CD8-positive, alpha-beta memory T cell (primary cell): ENCODE measurements around the gene GTSE1. TPM values are rescaled to one million over a fixed set of nuclear protein-coding genes. Genes with fewer than 3 reads are reported as not detected.
A peak's percentile ranks its signal among the peaks of the same experiment; 100 is the strongest.

Experiments used
- CTCF ChIA-PET: fragments of 350-600 bp; sonication (Branson Sonifier 250); formaldehyde crosslinking; loops from one replicate; lab custom pipeline; 2021; ENCODE audit warnings: antibody characterized with exemption; lab: Charles Lee
- POLR2A ChIA-PET: fragments of 350-600 bp; sonication (Branson Sonifier 250); formaldehyde crosslinking; loops from one replicate; lab custom pipeline; 2021; ENCODE audit warnings: antibody characterized with exemption; lab: Charles Lee
- DNase-seq, 5 donors: peaks; one replicate each; pipeline versions ENCODE4 v3.0.0 to v3.0.0-alpha.2; 2020 to 2022; ENCODE audit warnings: mixed read lengths in 1 of 5
- H3K27ac ChIP-seq: one replicate; pipeline ENCODE4 v1.7.0; 2013; ENCODE audit warnings: low read depth, mild to moderate bottlenecking, low read length, moderate library complexity
- H3K27me3 ChIP-seq: 2 replicates; pipeline ENCODE4 v1.7.0; 2013; ENCODE audit warnings: low read length, mild to moderate bottlenecking; ENCODE audit not compliant: insufficient read depth, poor library complexity, severe bottlenecking
- H3K36me3 ChIP-seq: 2 replicates; pipeline ENCODE4 v1.7.0; 2013; ENCODE audit warnings: mild to moderate bottlenecking, low read length, moderate library complexity; ENCODE audit not compliant: insufficient read depth
- H3K4me1 ChIP-seq: 2 replicates; pipeline ENCODE4 v1.7.0; 2013; ENCODE audit warnings: mild to moderate bottlenecking, low read length, moderate library complexity; ENCODE audit not compliant: insufficient read depth
- H3K4me3 ChIP-seq: 2 replicates; pipeline ENCODE4 v1.7.0; 2013; ENCODE audit warnings: mild to moderate bottlenecking, low read length
- H3K9me3 ChIP-seq: 2 replicates; pipeline ENCODE4 v1.7.0; 2013; ENCODE audit warnings: mild to moderate bottlenecking, low read length
- H3K27ac Mint-ChIP-seq, 8 donors: one replicate each; pipeline ENCODE4 v1.8.0; 2020 to 2021; ENCODE audit warnings: mixed read lengths in 8 of 8, mild to moderate bottlenecking in 6 of 8, inconsistent platforms in 3 of 8, moderate library complexity in 3 of 8
- H3K27me3 Mint-ChIP-seq, 2 donors: one replicate each; pipeline ENCODE4 v1.8.0; 2020 to 2021; ENCODE audit warnings: mixed read lengths in 2 of 2, mild to moderate bottlenecking in 1 of 2, moderate library complexity in 1 of 2
- H3K36me3 Mint-ChIP-seq, 3 donors: one replicate each; pipeline ENCODE4 v1.8.0; 2020 to 2021; ENCODE audit warnings: mixed read lengths in 3 of 3, inconsistent platforms in 1 of 3, mild to moderate bottlenecking in 1 of 3
- H3K4me1 Mint-ChIP-seq, 3 donors: one replicate each; pipeline ENCODE4 v1.8.0; 2020 to 2021; ENCODE audit warnings: mixed read lengths in 3 of 3, inconsistent platforms in 1 of 3, mild to moderate bottlenecking in 1 of 3
- H3K4me3 Mint-ChIP-seq, 7 donors: one replicate each; pipeline ENCODE4 v1.8.0; 2020 to 2021; ENCODE audit warnings: mixed read lengths in 7 of 7, mild to moderate bottlenecking in 6 of 7, moderate library complexity in 4 of 7, inconsistent platforms in 2 of 7
- H3K9me3 Mint-ChIP-seq, 5 donors: one replicate each; pipeline ENCODE4 v1.8.0; 2020 to 2022; ENCODE audit warnings: mixed read lengths in 5 of 5, mild to moderate bottlenecking in 3 of 5, moderate library complexity in 2 of 5, inconsistent platforms in 1 of 5
- polyA plus RNA-seq: library from polyadenylated mRNA; unstranded; fragments of 300-500 nt; fragmentation: Illumina TruSeq; gene quantifications from one replicate; pipeline ENCODE4 v1.2.3, GENCODE V29; 2021
- total RNA-seq, 2 experiments: library from RNA; stranded (reverse); gene quantifications; one replicate each; pipeline ENCODE4 v1.2.3, GENCODE V29; 2021

The GTSE1 gene
- total and polyA plus RNA-seq, 3 experiments from 2014 or later = 0.10 to 30.9 (median 27.4) TPM

DNA sequence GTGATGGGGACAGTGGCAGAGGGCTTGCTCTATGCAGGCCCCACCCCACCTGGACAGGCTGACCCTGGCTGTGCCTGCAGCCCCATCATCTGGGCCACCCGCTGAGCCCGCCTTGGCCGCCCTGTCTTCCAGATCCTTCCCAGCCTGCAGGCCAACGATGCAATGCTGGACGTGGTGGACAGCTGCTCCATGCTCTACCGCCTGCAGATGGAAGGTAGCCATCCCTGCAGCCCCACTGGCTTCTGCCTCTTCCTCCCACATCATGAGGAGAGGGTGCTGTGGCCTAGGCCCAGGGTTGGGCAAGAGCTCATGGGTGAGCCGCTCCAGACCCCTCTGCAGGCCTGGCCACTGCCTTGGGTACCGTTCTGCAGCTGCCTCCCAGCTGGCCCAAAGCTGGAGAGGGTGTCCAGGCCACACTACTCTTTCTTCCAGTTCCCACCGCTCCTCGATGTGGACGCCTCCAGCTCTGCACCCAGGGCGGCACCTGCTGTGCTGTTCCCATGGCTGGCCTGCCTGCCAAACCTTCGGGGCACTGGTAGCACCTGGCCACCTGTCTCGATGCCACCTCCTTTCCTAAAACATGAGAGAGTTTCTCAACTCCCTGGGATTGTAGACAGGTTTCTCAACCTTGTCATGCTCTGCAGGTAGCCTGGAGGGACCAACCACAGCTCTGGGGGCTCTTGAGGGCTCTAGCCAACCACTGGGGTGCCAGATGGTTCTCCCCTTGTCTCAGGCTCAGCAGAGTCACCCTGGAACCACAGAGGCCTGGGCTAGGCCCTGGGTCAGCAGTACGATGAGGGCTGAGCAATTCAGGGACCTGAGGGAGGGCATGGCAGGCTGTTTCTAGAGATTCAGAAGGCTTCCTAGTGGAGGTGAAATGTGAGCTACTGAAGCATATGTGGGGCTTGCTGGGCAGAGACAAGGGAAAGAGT lies 9.5 kb upstream of the GTSE1 start:
- H3K4me1 ChIP-seq = peaks cover 24% of the 10 kb centered on the region
- H3K9me3 Mint-ChIP-seq = peaks cover 0 to under 1% (median 0%) of the 10 kb centered on the region in 5 donors
- POLR2A ChIA-PET = no interaction called here

DNA sequence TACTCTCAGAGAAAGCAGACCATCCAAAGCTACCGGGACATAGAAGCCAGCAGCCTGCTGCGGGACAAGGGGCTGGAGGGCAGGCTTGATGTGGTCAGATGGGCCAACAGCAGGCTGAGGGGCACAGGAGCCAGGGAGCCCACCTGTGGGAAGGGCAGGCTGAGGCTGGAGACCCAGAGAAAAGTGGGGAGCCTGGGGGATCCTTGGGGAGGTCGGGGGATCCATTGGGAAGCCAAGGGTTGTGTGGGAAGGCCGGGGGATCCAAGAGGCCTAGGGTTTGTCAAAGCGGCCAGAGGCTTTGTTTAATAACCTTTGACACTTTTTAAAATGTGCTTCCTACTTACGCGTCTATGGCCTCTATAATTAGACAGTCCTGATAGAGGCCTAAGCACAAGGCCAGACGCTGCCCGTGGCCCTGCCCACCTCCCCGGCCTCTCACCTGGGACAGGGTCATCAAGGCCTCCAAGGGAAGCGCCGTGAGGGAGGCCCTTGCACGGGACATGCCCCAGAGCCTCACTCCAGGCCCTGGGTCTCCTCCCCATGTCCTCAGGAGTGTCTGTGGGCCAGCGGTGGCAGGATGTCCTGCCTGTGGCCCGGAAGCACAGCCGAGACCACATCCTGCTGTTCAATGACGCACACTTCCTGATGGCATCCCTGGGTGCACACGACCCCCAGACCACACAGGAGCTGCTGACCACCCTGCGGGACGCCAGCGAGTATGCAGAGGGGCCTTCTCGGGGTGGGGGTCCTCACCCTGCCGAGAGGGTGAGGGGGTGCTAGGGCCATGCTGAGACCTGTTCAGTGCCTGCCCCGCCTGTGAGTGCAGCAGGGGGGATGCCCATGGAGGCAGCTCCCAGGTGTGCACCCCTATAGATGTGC lies 8.6 kb upstream of the GTSE1 start:
- POLR2A ChIA-PET = interaction anchor here (1.2 kb wide), 1 partner anchor 251 kb away, joined by 3 read pairs; no protein-coding TSS in a partner anchor
- H3K36me3 ChIP-seq = no peaks in the 10 kb centered on the region

More for the DNA sequence above, 9.5 kb upstream of the GTSE1 start:
- Histone ChIP-seq H3K4me3 (no peak overlapping the region), H3K9me3 (no peaks in the 10 kb centered on the region), H3K36me3 (no peaks in the 10 kb centered on the region), H3K27me3 (no peaks in the 10 kb centered on the region), H3K27ac (peak overlapping the region; percentile 54)
- no peak for DNase-seq
- H3K4me3 Mint-ChIP-seq = peak overlapping the region; percentile 46 to 84 (median 74)
- H3K36me3 Mint-ChIP-seq = peaks cover 6 to 26% (median 16%) of the 10 kb centered on the region in 3 donors
- H3K4me1 Mint-ChIP-seq = peaks cover 22 to 34% (median 23%) of the 10 kb centered on the region in 3 donors
- no peaks in the 10 kb centered on the region for H3K27me3 Mint-ChIP-seq
- CTCF ChIA-PET = interaction anchor here (0.9 to 1.5 kb wide), 2 partner anchors 10 to 281 kb away, joined by 3 to 4 read pairs; no protein-coding TSS in a partner anchor
- H3K27ac Mint-ChIP-seq = peak overlapping the region; percentile 79 to 97 (median 90)

DNA sequence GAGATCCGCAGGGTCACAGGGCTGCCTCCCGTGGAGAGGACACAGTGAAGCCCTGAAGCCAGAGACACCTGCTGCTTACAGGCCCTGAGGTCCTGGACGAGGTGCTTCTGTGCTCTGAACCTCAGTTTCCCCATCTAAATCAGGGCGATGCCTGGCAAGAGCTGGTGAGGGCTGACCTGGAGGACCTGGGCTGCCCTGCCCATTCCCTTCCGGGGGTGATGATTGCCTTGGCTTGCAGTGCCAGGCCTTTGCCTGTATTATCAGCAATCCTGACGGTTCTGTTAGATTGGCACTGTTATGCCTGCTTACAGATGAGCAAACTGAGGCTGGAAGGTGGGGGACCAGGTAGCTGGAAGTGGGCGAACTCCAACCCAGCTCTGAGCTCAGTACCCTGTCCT lies 7.8 kb upstream of the GTSE1 start:
- Mint-ChIP-seq H3K4me3 (peak overlapping the region in 2 of 7 donors; percentile 74), H3K4me1 (peaks cover 22 to 38% (median 27%) of the 10 kb centered on the region in 3 donors), H3K9me3 (peaks cover 0 to 3% (median 2%) of the 10 kb centered on the region in 5 donors), H3K36me3 (peaks cover 6 to 31% (median 15%) of the 10 kb centered on the region in 3 donors), H3K27me3 (no peaks in the 10 kb centered on the region), H3K27ac (peak overlapping the region in 6 of 8 donors; percentile 79 to 98 (median 94))
- DNase-seq = no peak
- Histone ChIP-seq H3K9me3 (no peaks in the 10 kb centered on the region), H3K4me1 (peaks cover 22% of the 10 kb centered on the region), H3K4me3 (no peak overlapping the region), H3K27ac (peak overlapping the region; percentile 54), H3K27me3 (no peaks in the 10 kb centered on the region), H3K36me3 (no peaks in the 10 kb centered on the region)
- ChIA-PET POLR2A (interaction anchor here (1.2 kb wide), 1 partner anchor 252 kb away, joined by 3 read pairs; no protein-coding TSS in a partner anchor), CTCF (no interaction called here)

More for the DNA sequence above, 8.6 kb upstream of the GTSE1 start:
- H3K4me3 Mint-ChIP-seq = peak overlapping the region; percentile 46 to 84 (median 74)
- H3K9me3 ChIP-seq = no peaks in the 10 kb centered on the region
- H3K9me3 Mint-ChIP-seq = peaks cover 0 to 3% (median 2%) of the 10 kb centered on the region in 5 donors
- H3K27ac ChIP-seq = peak overlapping the region; percentile 54
- CTCF ChIA-PET = interaction anchor here (1.5 kb wide), 1 partner anchor 11 kb away, joined by 4 read pairs; no protein-coding TSS in a partner anchor
- H3K4me1 ChIP-seq = peaks cover 22% of the 10 kb centered on the region
- no peaks in the 10 kb centered on the region for H3K27me3 Mint-ChIP-seq
- H3K4me3 ChIP-seq = no peak overlapping the region
- H3K36me3 Mint-ChIP-seq = peaks cover 7 to 32% (median 16%) of the 10 kb centered on the region in 3 donors
- DNase-seq = peak in 3 of 5 donors; percentile 20 to 60 (median 32)
- H3K27ac Mint-ChIP-seq = peak overlapping the region; percentile 79 to 97 (median 90)
- peaks cover 22 to 36% (median 23%) of the 10 kb centered on the region in 3 donors for H3K4me1 Mint-ChIP-seq
- no peaks in the 10 kb centered on the region for H3K27me3 ChIP-seq

DNA sequence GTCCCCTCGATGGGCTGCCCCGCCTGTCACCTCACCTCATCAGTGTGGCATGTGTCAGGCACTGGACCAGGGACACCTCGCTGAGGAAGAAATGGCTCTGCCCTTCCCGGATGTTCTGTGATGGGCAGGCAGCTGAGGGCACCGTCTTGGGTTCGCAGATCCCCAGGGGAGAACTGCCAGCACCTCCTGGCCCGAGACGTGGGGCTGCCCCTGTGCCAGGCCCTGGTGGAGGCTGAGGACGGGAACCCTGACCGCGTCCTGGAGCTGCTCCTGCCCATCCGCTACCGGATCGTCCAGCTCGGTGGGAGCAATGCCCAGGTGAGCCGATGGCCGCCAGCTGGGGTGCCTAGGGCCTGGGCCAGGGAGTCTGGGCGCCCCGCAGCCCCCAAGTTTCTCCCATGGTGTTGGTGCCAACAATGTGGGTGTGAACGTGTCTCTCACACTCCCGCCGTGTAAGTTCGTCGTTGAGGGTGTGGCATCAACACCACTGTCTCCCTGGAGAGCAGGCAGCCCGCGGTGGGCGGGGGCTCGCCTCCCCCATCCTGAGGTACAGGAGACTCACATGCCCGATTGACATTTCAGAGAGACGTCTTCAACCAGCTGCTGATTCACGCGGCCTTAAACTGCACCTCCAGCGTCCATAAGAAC lies 7.3 kb upstream of the GTSE1 start:
- H3K27ac ChIP-seq = peak overlapping the region; percentile 54
- no peaks in the 10 kb centered on the region for H3K36me3 ChIP-seq
- peaks cover 4 to 26% (median 10%) of the 10 kb centered on the region in 3 donors for H3K36me3 Mint-ChIP-seq
- H3K4me3 ChIP-seq = no peak overlapping the region
- H3K4me3 Mint-ChIP-seq = peak overlapping the region in 3 of 7 donors; percentile 48 to 73 (median 72)
- peaks cover 22 to 38% (median 27%) of the 10 kb centered on the region in 3 donors for H3K4me1 Mint-ChIP-seq
- H3K9me3 ChIP-seq = no peaks in the 10 kb centered on the region
- DNase-seq = peak in 1 of 5 donors; percentile 52
- H3K9me3 Mint-ChIP-seq = peaks cover 0 to 3% (median 2%) of the 10 kb centered on the region in 5 donors
- no peaks in the 10 kb centered on the region for H3K27me3 ChIP-seq
- peaks cover 22% of the 10 kb centered on the region for H3K4me1 ChIP-seq
- ChIA-PET POLR2A (interaction anchor here (1.2 kb wide), 1 partner anchor 253 kb away, joined by 3 read pairs; no protein-coding TSS in a partner anchor), CTCF (no interaction called here)
- no peaks in the 10 kb centered on the region for H3K27me3 Mint-ChIP-seq
- H3K27ac Mint-ChIP-seq = peak overlapping the region in 7 of 8 donors; percentile 50 to 98 (median 86)

DNA sequence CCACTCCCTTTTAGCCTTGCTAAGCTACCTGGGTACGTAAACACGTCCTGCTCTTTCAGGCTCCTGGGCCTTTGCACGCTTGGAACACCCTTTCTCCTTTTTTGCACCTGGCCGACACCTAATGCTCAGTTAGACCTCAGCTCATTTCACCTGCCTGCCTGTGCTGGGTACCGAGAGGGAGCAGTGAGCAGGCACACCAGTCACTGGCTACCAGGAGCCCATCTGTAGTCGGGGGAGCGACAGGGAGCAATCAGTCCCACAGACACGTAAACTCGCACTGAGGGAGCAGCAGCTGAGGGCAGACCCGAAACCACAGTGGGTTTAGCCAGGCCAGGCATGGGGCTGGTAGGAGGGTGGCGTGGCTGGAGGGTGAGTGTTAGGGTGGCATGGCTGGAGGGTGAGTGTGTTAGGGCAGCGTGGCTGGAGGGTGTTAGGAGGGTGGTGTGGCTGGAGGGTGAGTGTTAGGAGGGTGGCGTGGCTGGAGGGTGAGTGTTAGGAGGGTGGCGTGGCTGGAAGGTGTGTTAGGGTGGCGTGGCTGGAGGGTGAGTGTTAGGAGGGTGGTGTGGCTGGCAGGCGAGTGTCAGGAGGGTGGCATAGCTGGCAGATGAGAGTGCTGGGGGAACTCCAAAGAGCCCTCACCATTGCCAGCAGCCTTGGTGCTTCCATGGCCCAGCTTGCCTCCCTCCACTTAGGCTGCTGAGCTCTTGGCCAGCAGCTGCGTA lies 6.4 kb upstream of the GTSE1 start:
- ChIA-PET CTCF (no interaction called here), POLR2A (no interaction called here)
- Histone ChIP-seq H3K4me3 (no peak overlapping the region), H3K27ac (peak overlapping the region; percentile 31), H3K27me3 (no peaks in the 10 kb centered on the region), H3K36me3 (no peaks in the 10 kb centered on the region), H3K4me1 (peaks cover 22% of the 10 kb centered on the region), H3K9me3 (no peaks in the 10 kb centered on the region)
- Mint-ChIP-seq H3K9me3 (peaks cover 0 to 3% (median 2%) of the 10 kb centered on the region in 5 donors), H3K36me3 (peaks cover 2 to 19% (median 9%) of the 10 kb centered on the region in 3 donors), H3K4me1 (peaks cover 27 to 42% (median 30%) of the 10 kb centered on the region in 3 donors), H3K27me3 (no peaks in the 10 kb centered on the region), H3K4me3 (peak overlapping the region in 5 of 7 donors; percentile 46 to 86 (median 73)), H3K27ac (peak overlapping the region; percentile 23 to 98 (median 86))
- DNase-seq = no peak

DNA sequence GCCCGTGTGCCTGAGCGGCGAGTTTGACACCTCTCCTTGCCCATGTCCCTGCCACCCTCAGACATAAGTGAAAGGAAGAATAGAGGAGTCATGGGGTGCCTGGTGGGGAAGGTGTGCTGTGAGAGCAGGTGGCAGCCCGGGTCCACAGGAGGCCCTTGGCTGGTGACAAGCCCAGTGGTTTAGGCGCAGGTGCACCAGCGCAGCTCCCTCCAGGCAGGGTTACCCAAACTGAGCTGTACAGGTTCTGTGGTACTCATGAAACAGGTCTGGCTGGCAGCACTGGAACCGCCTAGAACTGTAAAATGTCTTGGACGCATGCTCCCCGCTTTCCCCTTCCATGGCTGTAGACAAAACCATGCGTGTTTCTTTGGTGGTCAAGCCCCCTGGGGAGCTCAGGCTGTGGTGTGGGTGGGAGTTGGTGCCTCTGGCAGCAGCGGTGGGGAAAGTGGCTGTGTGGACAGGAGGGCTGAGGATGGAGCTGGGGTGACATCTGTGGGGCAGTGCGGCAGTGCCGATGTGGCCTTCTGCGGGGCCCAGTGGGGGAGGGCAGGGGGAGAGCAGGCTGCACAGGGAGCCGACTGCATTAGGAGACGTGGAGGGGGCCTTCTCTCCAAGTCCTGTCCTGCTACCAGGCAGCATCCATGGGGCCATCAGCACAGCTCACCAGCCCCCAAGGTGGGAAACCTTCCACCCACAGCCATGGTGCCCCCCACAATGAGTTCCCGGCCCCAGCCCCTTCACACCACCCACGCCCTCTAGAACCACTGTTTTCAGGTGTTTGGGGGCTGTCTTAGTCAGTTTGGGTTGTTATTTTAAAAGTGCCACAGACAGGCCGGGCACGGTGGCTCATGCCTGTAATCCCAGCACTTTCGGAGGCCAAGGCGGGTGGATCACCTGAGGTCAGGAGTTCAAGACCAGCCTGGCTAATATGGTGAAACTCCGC lies 5.6 kb upstream of the GTSE1 start:
- Histone ChIP-seq H3K4me1 (peaks cover 30% of the 10 kb centered on the region), H3K9me3 (no peaks in the 10 kb centered on the region), H3K36me3 (no peaks in the 10 kb centered on the region), H3K4me3 (no peak overlapping the region), H3K27me3 (no peaks in the 10 kb centered on the region), H3K27ac (no peak overlapping the region)
- peaks cover 32 to 51% (median 35%) of the 10 kb centered on the region in 3 donors for H3K4me1 Mint-ChIP-seq
- POLR2A ChIA-PET = no interaction called here
- peak overlapping the region in 3 of 7 donors; percentile 48 to 86 (median 73) for H3K4me3 Mint-ChIP-seq
- H3K27ac Mint-ChIP-seq = peak overlapping the region in 4 of 8 donors; percentile 84 to 98 (median 92)
- no peak for DNase-seq
- H3K27me3 Mint-ChIP-seq = no peaks in the 10 kb centered on the region
- H3K36me3 Mint-ChIP-seq = peaks cover 2 to 13% (median 7%) of the 10 kb centered on the region in 3 donors
- CTCF ChIA-PET = no interaction called here
- peaks cover 0 to 3% (median 2%) of the 10 kb centered on the region in 5 donors for H3K9me3 Mint-ChIP-seq
